ENCODE measurements around the gene ZNF385A. TPM values are rescaled to one million over a fixed set of nuclear protein-coding genes. Genes with fewer than 3 reads are reported as not detected.
A peak's percentile ranks its signal among the peaks of the same experiment; 100 is the strongest.

Gene ZNF385A
- total RNA-seq (1 to 10 TPM; 3.4 to 5.7 TPM), total RNA-seq (0 to 0.30 reads per million in 2 donors)

GRCh38 chr12:54384591-54385041, at the start of gene ZNF385A:
Gene ZNF385A (minus strand): TSS chr12:54384733. CDS start chr12:54384514, 219 bp downstream.
- DNase-seq, result no peak
- no peak within 1 kb of the TSS for H3K27ac Mint-ChIP-seq

GRCh38 chr12:54432815-54433164, 48.3 kb upstream of the ZNF385A start:
- DNase-seq (no peak), ATAC-seq (no peak)
- Mint-ChIP-seq H3K4me1 (peaks cover 28% of the 10 kb centered on the region), H3K36me3 (ENCODE audit: low read depth) (no peaks in the 10 kb centered on the region), H3K27me3 (peaks cover 5% of the 10 kb centered on the region), H3K4me3 (no peak overlapping the region), H3K27ac (no peak overlapping the region)
- H3K9me3 ChIP-seq (ENCODE audit: control insufficient read depth, low read length, poor library complexity, severe bottlenecking), result no peaks in the 10 kb centered on the region

More at GRCh38 chr12:54384591-54385041, at the start of gene ZNF385A:
- H3K4me3 Mint-ChIP-seq, result no peak within 1 kb of the TSS
- peak; percentile 43 for ATAC-seq
- H3K9me3 ChIP-seq (ENCODE audit: control insufficient read depth, low read length, poor library complexity, severe bottlenecking), result no peaks in the 10 kb centered on the region
- peaks cover 21% of the 10 kb centered on the region for H3K4me1 Mint-ChIP-seq
- no peaks in the 10 kb centered on the region for H3K27me3 Mint-ChIP-seq
- H3K36me3 Mint-ChIP-seq (ENCODE audit: low read depth), result no peaks in the 10 kb centered on the region

GRCh38 chr12:54431911-54432814, 47.6 kb upstream of the ZNF385A start:
- DNase-seq (no peak), ATAC-seq (no peak)
- Mint-ChIP-seq H3K36me3 (ENCODE audit: low read depth) (no peaks in the 10 kb centered on the region), H3K4me3 (no peak overlapping the region), H3K4me1 (peaks cover 31% of the 10 kb centered on the region), H3K27me3 (peaks cover 11% of the 10 kb centered on the region), H3K27ac (peak overlapping the region; percentile 71)
- no peaks in the 10 kb centered on the region for H3K9me3 ChIP-seq (ENCODE audit: control insufficient read depth, low read length, poor library complexity, severe bottlenecking)

GRCh38 chr12:54430471-54431069, 46.0 kb upstream of the ZNF385A start:
- H3K9me3 ChIP-seq (ENCODE audit: control insufficient read depth, low read length, poor library complexity, severe bottlenecking), result no peaks in the 10 kb centered on the region
- no peak overlapping the region for H3K4me3 Mint-ChIP-seq
- DNase-seq (no peak), ATAC-seq (no peak)
- no peak overlapping the region for H3K27ac Mint-ChIP-seq
- peaks cover 17% of the 10 kb centered on the region for H3K27me3 Mint-ChIP-seq
- H3K4me1 Mint-ChIP-seq, result peaks cover 39% of the 10 kb centered on the region
- H3K36me3 Mint-ChIP-seq (ENCODE audit: low read depth), result peaks cover 7% of the 10 kb centered on the region

- no peaks in the 10 kb centered on the region for H3K9me3 ChIP-seq (ENCODE audit: control insufficient read depth, low read length, poor library complexity, severe bottlenecking)
- H3K4me3 Mint-ChIP-seq, result no peak overlapping the region
- DNase-seq (no peak), ATAC-seq (no peak)
- H3K27ac Mint-ChIP-seq, result peak overlapping the region; percentile 70
- H3K27me3 Mint-ChIP-seq, result peaks cover 21% of the 10 kb centered on the region
- peaks cover 45% of the 10 kb centered on the region for H3K4me1 Mint-ChIP-seq
- peaks cover 8% of the 10 kb centered on the region for H3K36me3 Mint-ChIP-seq (ENCODE audit: low read depth)
These were observed 44.5 kb upstream of the ZNF385A start for GRCh38 chr12:54429014-54429471.

- Mint-ChIP-seq H3K36me3 (ENCODE audit: low read depth) (peaks cover 8% of the 10 kb centered on the region), H3K4me1 (peaks cover 48% of the 10 kb centered on the region), H3K4me3 (peak overlapping the region; percentile 9), H3K27ac (peak overlapping the region; percentile 70), H3K27me3 (peaks cover 21% of the 10 kb centered on the region)
- peak; percentile 71 for ATAC-seq
- no peaks in the 10 kb centered on the region for H3K9me3 ChIP-seq (ENCODE audit: control insufficient read depth, low read length, poor library complexity, severe bottlenecking)
- DNase-seq, result no peak
These were observed 43.8 kb upstream of the ZNF385A start for GRCh38 chr12:54428050-54429013.

- Mint-ChIP-seq H3K4me1 (peaks cover 43% of the 10 kb centered on the region), H3K27ac (no peak overlapping the region), H3K4me3 (no peak overlapping the region), H3K36me3 (ENCODE audit: low read depth) (peaks cover 8% of the 10 kb centered on the region), H3K27me3 (peaks cover 21% of the 10 kb centered on the region)
- DNase-seq (no peak), ATAC-seq (no peak)
- no peaks in the 10 kb centered on the region for H3K9me3 ChIP-seq (ENCODE audit: control insufficient read depth, low read length, poor library complexity, severe bottlenecking)
These were observed 42.6 kb upstream of the ZNF385A start for GRCh38 chr12:54427106-54427505.

- H3K27ac Mint-ChIP-seq, result no peak overlapping the region
- H3K36me3 Mint-ChIP-seq (ENCODE audit: low read depth), result peaks cover 8% of the 10 kb centered on the region
- peaks cover 41% of the 10 kb centered on the region for H3K4me1 Mint-ChIP-seq
- no peak overlapping the region for H3K4me3 Mint-ChIP-seq
- no peak for DNase-seq
- H3K9me3 ChIP-seq (ENCODE audit: control insufficient read depth, low read length, poor library complexity, severe bottlenecking), result no peaks in the 10 kb centered on the region
- H3K27me3 Mint-ChIP-seq, result peaks cover 21% of the 10 kb centered on the region
- ATAC-seq, result no peak
These were observed 42.2 kb upstream of the ZNF385A start for GRCh38 chr12:54426690-54427089.

- Mint-ChIP-seq H3K4me1 (peaks cover 45% of the 10 kb centered on the region), H3K27me3 (peaks cover 21% of the 10 kb centered on the region), H3K27ac (peak overlapping the region; percentile 75), H3K36me3 (ENCODE audit: low read depth) (peaks cover 8% of the 10 kb centered on the region), H3K4me3 (no peak overlapping the region)
- DNase-seq (no peak), ATAC-seq (no peak)
- no peaks in the 10 kb centered on the region for H3K9me3 ChIP-seq (ENCODE audit: control insufficient read depth, low read length, poor library complexity, severe bottlenecking)
These were observed 41.2 kb upstream of the ZNF385A start for GRCh38 chr12:54425702-54426101.

GRCh38 chr12:54424224-54424623, 39.7 kb upstream of the ZNF385A start:
- H3K27ac Mint-ChIP-seq, result no peak overlapping the region
- H3K4me1 Mint-ChIP-seq, result peaks cover 49% of the 10 kb centered on the region
- DNase-seq (no peak), ATAC-seq (no peak)
- H3K36me3 Mint-ChIP-seq (ENCODE audit: low read depth), result peaks cover 8% of the 10 kb centered on the region
- no peak overlapping the region for H3K4me3 Mint-ChIP-seq
- H3K27me3 Mint-ChIP-seq, result peaks cover 21% of the 10 kb centered on the region
- no peaks in the 10 kb centered on the region for H3K9me3 ChIP-seq (ENCODE audit: control insufficient read depth, low read length, poor library complexity, severe bottlenecking)

- peaks cover 21% of the 10 kb centered on the region for H3K27me3 Mint-ChIP-seq
- DNase-seq, result no peak
- peaks cover 8% of the 10 kb centered on the region for H3K36me3 Mint-ChIP-seq (ENCODE audit: low read depth)
- no peak for ATAC-seq
- H3K9me3 ChIP-seq (ENCODE audit: control insufficient read depth, low read length, poor library complexity, severe bottlenecking), result no peaks in the 10 kb centered on the region
- no peak overlapping the region for H3K4me3 Mint-ChIP-seq
- H3K27ac Mint-ChIP-seq, result no peak overlapping the region
- H3K4me1 Mint-ChIP-seq, result peaks cover 47% of the 10 kb centered on the region
These were observed 39.2 kb upstream of the ZNF385A start for GRCh38 chr12:54423816-54424150.

GRCh38 chr12:54421879-54422250, 37.3 kb upstream of the ZNF385A start:
- ATAC-seq, result no peak
- H3K9me3 ChIP-seq (ENCODE audit: control insufficient read depth, low read length, poor library complexity, severe bottlenecking), result no peaks in the 10 kb centered on the region
- DNase-seq, result no peak
- peaks cover 11% of the 10 kb centered on the region for H3K36me3 Mint-ChIP-seq (ENCODE audit: low read depth)
- peaks cover 45% of the 10 kb centered on the region for H3K4me1 Mint-ChIP-seq
- H3K27me3 Mint-ChIP-seq, result peaks cover 14% of the 10 kb centered on the region
- H3K27ac Mint-ChIP-seq, result peak overlapping the region; percentile 88
- H3K4me3 Mint-ChIP-seq, result no peak overlapping the region
